Effector memory CD8-positive, alpha-beta T cell (primary cell): ENCODE data around the gene DHX15.

Experiments used
- ATAC-seq: fragments of 150-1000 bp; cut with Tn5 transposase; replicated peaks from 2 replicates; pipeline ENCODE4 v1.10.0; 2021; ENCODE audit warnings: mild to moderate bottlenecking, moderate library complexity
- DNase-seq, 3 experiments: peaks; one replicate each; pipeline ENCODE4 v3.0.0; 2021
- H3K27ac Mint-ChIP-seq, 2 donors: one replicate each; pipeline ENCODE4 v1.8.0; 2022; ENCODE audit warnings: mild to moderate bottlenecking in 2 of 2, mixed read lengths in 2 of 2, moderate library complexity in 2 of 2
- H3K27me3 Mint-ChIP-seq, 2 donors: one replicate each; pipeline ENCODE4 v1.8.0; 2022; ENCODE audit warnings: mixed read lengths in 2 of 2
- H3K36me3 Mint-ChIP-seq: one replicate; pipeline ENCODE4 v1.8.0; 2022; ENCODE audit warnings: mild to moderate bottlenecking, moderate library complexity, mixed read lengths; ENCODE audit not compliant: insufficient read depth
- H3K4me1 Mint-ChIP-seq, 2 donors: one replicate each; pipeline ENCODE4 v1.8.0; 2022; ENCODE audit warnings: low read depth in 2 of 2, mixed read lengths in 2 of 2
- H3K4me3 Mint-ChIP-seq, 2 donors: one replicate each; pipeline ENCODE4 v1.8.0; 2022; ENCODE audit warnings: mild to moderate bottlenecking in 2 of 2, mixed read lengths in 2 of 2, moderate library complexity in 2 of 2
- H3K9me3 Mint-ChIP-seq, 2 donors: one replicate each; pipeline ENCODE4 v1.8.0; 2022; ENCODE audit warnings: mixed read lengths in 2 of 2

The DHX15 gene

GRCh38 chr4:24477919-24478318 is 106.4 kb downstream of the DHX15 start:
- no peak overlapping the region for H3K27ac Mint-ChIP-seq
- peaks cover 3 to 6% of the 10 kb centered on the region in 2 donors for H3K4me1 Mint-ChIP-seq
- H3K4me3 Mint-ChIP-seq = no peak overlapping the region
- H3K36me3 Mint-ChIP-seq = peaks cover under 1% of the 10 kb centered on the region
- H3K27me3 Mint-ChIP-seq = peaks cover 46 to 65% of the 10 kb centered on the region in 2 donors
- no peak for DNase-seq
- ATAC-seq = no peak
- no peaks in the 10 kb centered on the region for H3K9me3 Mint-ChIP-seq
